Skeletal muscle tissue (tissue), 4 donors: ENCODE results near the gene UBE2E1. TPM values are rescaled to one million over a fixed set of nuclear protein-coding genes. Genes with fewer than 3 reads are reported as not detected.
"Not testable (repeated sequence)": the region's sequence is repeated elsewhere in the genome, so short reads cannot be mapped to it uniquely, and the experiment has no call there.

Source experiments
- H3K27ac ChIP-seq: one replicate; pipeline ENCODE4 v1.7.0; 2013; ENCODE audit warnings: mild to moderate bottlenecking, low read depth, low read length, inconsistent platforms
- H3K27me3 ChIP-seq, 3 donors: one replicate each; pipeline ENCODE4 v1.7.0; 2013; ENCODE audit warnings: low read length in 3 of 3; ENCODE audit not compliant: control insufficient read depth in 3 of 3, insufficient read depth in 3 of 3
- H3K36me3 ChIP-seq, 3 donors: one replicate each; pipeline ENCODE4 v1.7.0; 2013; ENCODE audit warnings: low read length in 3 of 3; ENCODE audit not compliant: control insufficient read depth in 3 of 3, insufficient read depth in 3 of 3
- H3K4me1 ChIP-seq, 3 donors: one replicate each; pipeline ENCODE4 v1.7.0; 2013; ENCODE audit warnings: low read length in 3 of 3, mild to moderate bottlenecking in 3 of 3; ENCODE audit not compliant: control insufficient read depth in 3 of 3, insufficient read depth in 3 of 3
- H3K4me3 ChIP-seq, 3 donors: one replicate each; pipeline ENCODE4 v1.7.0; 2013; ENCODE audit warnings: low read length in 3 of 3
- H3K9ac ChIP-seq, 3 donors: one replicate each; pipeline ENCODE4 v1.7.0; 2013; ENCODE audit warnings: low read length in 3 of 3, mild to moderate bottlenecking in 3 of 3, moderate library complexity in 2 of 3, low read depth in 1 of 3
- H3K9me3 ChIP-seq, 3 donors: one replicate each; pipeline ENCODE4 v1.7.0; 2013; ENCODE audit warnings: low read length in 3 of 3; ENCODE audit not compliant: control insufficient read depth in 3 of 3
- total RNA-seq: library from RNA; depleted of rRNA; stranded (reverse); fragments of >200 nt; gene quantifications from one replicate; pipeline ENCODE4 v1.2.3, GENCODE V29; 2014
- donor health status: Osteomylitis.

The UBE2E1 gene
- total RNA-seq, 1 donor from 2014 or later, result 83.0 TPM

- peaks cover 29 to 38% (median 30%) of the 10 kb centered on the region in 3 donors for H3K4me1 ChIP-seq
- H3K27me3 ChIP-seq, result no peaks in the 10 kb centered on the region
- no peak overlapping the region for H3K9ac ChIP-seq
- no peak overlapping the region for H3K4me3 ChIP-seq
- H3K36me3 ChIP-seq, result no peaks in the 10 kb centered on the region
- H3K9me3 ChIP-seq, result no peaks in the 10 kb centered on the region
- H3K27ac ChIP-seq, result no peak overlapping the region
Observed at GRCh38 chr3:23859839-23860382, 54.2 kb downstream of the UBE2E1 start.

- Histone ChIP-seq H3K27me3 (no peaks in the 10 kb centered on the region), H3K36me3 (no peaks in the 10 kb centered on the region), H3K4me1 (peaks cover 46 to 56% (median 47%) of the 10 kb centered on the region in 3 donors), H3K9me3 (no peaks in the 10 kb centered on the region), H3K4me3 (no peak overlapping the region), H3K9ac (no peak overlapping the region), H3K27ac (no peak overlapping the region)
Observed at GRCh38 chr3:23861689-23862088, 55.9 kb downstream of the UBE2E1 start.

GRCh38 chr3:23863060-23863459 is 57.3 kb downstream of the UBE2E1 start:
- Histone ChIP-seq H3K27me3 (no peaks in the 10 kb centered on the region), H3K9me3 (no peaks in the 10 kb centered on the region), H3K36me3 (no peaks in the 10 kb centered on the region), H3K27ac (no peak overlapping the region), H3K4me1 (peaks cover 40 to 49% (median 48%) of the 10 kb centered on the region in 3 donors), H3K4me3 (no peak overlapping the region), H3K9ac (no peak overlapping the region)

- Histone ChIP-seq H3K36me3 (no peaks in the 10 kb centered on the region), H3K9me3 (no peaks in the 10 kb centered on the region), H3K27me3 (no peaks in the 10 kb centered on the region), H3K4me1 (peaks cover 32 to 44% (median 38%) of the 10 kb centered on the region in 3 donors), H3K4me3 (no peak overlapping the region), H3K27ac (peak overlapping the region; percentile 34), H3K9ac (no peak overlapping the region)
Observed at GRCh38 chr3:23864931-23865330, 59.2 kb downstream of the UBE2E1 start.

- Histone ChIP-seq H3K4me3 (peak overlapping the region in 2 of 3 donors; percentile 16 to 49), H3K9ac (peak overlapping the region in 2 of 3 donors; percentile 19 to 30), H3K27me3 (no peaks in the 10 kb centered on the region), H3K36me3 (no peaks in the 10 kb centered on the region), H3K27ac (peak overlapping the region; percentile 34), H3K9me3 (no peaks in the 10 kb centered on the region), H3K4me1 (peaks cover 30 to 44% (median 32%) of the 10 kb centered on the region in 3 donors)
Observed at GRCh38 chr3:23865595-23866396, 60.0 kb downstream of the UBE2E1 start.

- Histone ChIP-seq H3K9me3 (no peaks in the 10 kb centered on the region), H3K27ac (no peak overlapping the region), H3K4me1 (peaks cover 28 to 35% (median 32%) of the 10 kb centered on the region in 3 donors)
Observed at GRCh38 chr3:23867400-23867799, 61.6 kb downstream of the UBE2E1 start.

GRCh38 chr3:23867838-23868237 is 62.1 kb downstream of the UBE2E1 start:
- no peaks in the 10 kb centered on the region for H3K9me3 ChIP-seq
- H3K9ac ChIP-seq, result no peak overlapping the region
- H3K4me1 ChIP-seq, result peaks cover 28 to 35% (median 32%) of the 10 kb centered on the region in 3 donors
- H3K27me3 ChIP-seq, result no peaks in the 10 kb centered on the region
- H3K36me3 ChIP-seq, result no peaks in the 10 kb centered on the region
- H3K4me3 ChIP-seq, result no peak overlapping the region
- H3K27ac ChIP-seq, result no peak overlapping the region

More at GRCh38 chr3:23867400-23867799, 61.6 kb downstream of the UBE2E1 start:
- Histone ChIP-seq H3K36me3 (no peaks in the 10 kb centered on the region), H3K27me3 (no peaks in the 10 kb centered on the region), H3K4me3 (no peak overlapping the region), H3K9ac (no peak overlapping the region)

GRCh38 chr3:23869977-23870662 is 64.4 kb downstream of the UBE2E1 start:
- H3K36me3 ChIP-seq, result no peaks in the 10 kb centered on the region
- no peaks in the 10 kb centered on the region for H3K27me3 ChIP-seq
- H3K27ac ChIP-seq, result no peak overlapping the region
- no peaks in the 10 kb centered on the region for H3K9me3 ChIP-seq
- peaks cover 39 to 47% (median 44%) of the 10 kb centered on the region in 3 donors for H3K4me1 ChIP-seq
- peak overlapping the region in 1 of 3 donors; percentile 20 for H3K9ac ChIP-seq
- H3K4me3 ChIP-seq, result no peak overlapping the region

GRCh38 chr3:23870663-23871043 is 64.9 kb downstream of the UBE2E1 start:
- not testable (repeated sequence) for H3K27ac ChIP-seq, H3K9me3 ChIP-seq, H3K4me3 ChIP-seq, H3K9ac ChIP-seq, H3K36me3 ChIP-seq, H3K27me3 ChIP-seq
- H3K4me1 ChIP-seq, result peaks cover 33 to 43% (median 42%) of the 10 kb centered on the region in 3 donors

- H3K27me3 ChIP-seq, H3K27ac ChIP-seq, H3K9ac ChIP-seq, H3K36me3 ChIP-seq, H3K4me3 ChIP-seq, H3K9me3 ChIP-seq: not testable (repeated sequence)
- peaks cover 26 to 40% (median 35%) of the 10 kb centered on the region in 3 donors for H3K4me1 ChIP-seq
Observed at GRCh38 chr3:23871361-23871760, 65.6 kb downstream of the UBE2E1 start.
